ENCODE measurements around the gene IDI2.

GRCh38 chr10:971613-972012 is 54.0 kb downstream of the IDI2 start:
- TF ChIP-seq CTCF (IDR thresholded peaks at IDR 0.05; ENCODE audit: poor library complexity) (no peak), EZH2 (IDR thresholded peaks at IDR 0.05; ENCODE audit: borderline replicate concordance) (no peak), EZH2phosphoT487 (IDR thresholded peaks at IDR 0.05; ENCODE audit: low read depth, severe bottlenecking, unreplicated experiment) (no peak)
